Adipocyte (in vitro differentiated cells): ENCODE data around the gene MGMT.

Experiments used
- DNase-seq: peaks from one replicate; pipeline ENCODE4 v3.0.0-alpha.2; 2015; ENCODE audit warnings: low read depth
- H3K27me3 ChIP-seq: replicated peaks from 2 replicates; pipeline ENCODE4 v1.7.0; 2013; ENCODE audit warnings: mild to moderate bottlenecking, low read length, moderate library complexity; ENCODE audit not compliant: control insufficient read depth, insufficient read depth
- H3K36me3 ChIP-seq: 2 replicates; pipeline ENCODE4 v1.7.0; 2013; ENCODE audit warnings: low read length, mild to moderate bottlenecking, moderate library complexity; ENCODE audit not compliant: control insufficient read depth, insufficient read depth, severe bottlenecking
- H3K4me1 ChIP-seq: 2 replicates; pipeline ENCODE4 v1.7.0; 2013; ENCODE audit warnings: mild to moderate bottlenecking, low read length, moderate library complexity; ENCODE audit not compliant: control insufficient read depth, insufficient read depth
- H3K4me3 ChIP-seq: 2 replicates; pipeline ENCODE4 v1.7.0; 2013; ENCODE audit warnings: mild to moderate bottlenecking, low read length, moderate library complexity
- H3K9ac ChIP-seq: 2 replicates; pipeline ENCODE4 v1.7.0; 2013; ENCODE audit warnings: mild to moderate bottlenecking, low read length, moderate library complexity
- H3K9me3 ChIP-seq: 2 replicates; pipeline ENCODE4 v1.7.0; 2013; ENCODE audit warnings: mild to moderate bottlenecking, low read length, moderate library complexity; ENCODE audit not compliant: control insufficient read depth

The MGMT gene

DNA sequence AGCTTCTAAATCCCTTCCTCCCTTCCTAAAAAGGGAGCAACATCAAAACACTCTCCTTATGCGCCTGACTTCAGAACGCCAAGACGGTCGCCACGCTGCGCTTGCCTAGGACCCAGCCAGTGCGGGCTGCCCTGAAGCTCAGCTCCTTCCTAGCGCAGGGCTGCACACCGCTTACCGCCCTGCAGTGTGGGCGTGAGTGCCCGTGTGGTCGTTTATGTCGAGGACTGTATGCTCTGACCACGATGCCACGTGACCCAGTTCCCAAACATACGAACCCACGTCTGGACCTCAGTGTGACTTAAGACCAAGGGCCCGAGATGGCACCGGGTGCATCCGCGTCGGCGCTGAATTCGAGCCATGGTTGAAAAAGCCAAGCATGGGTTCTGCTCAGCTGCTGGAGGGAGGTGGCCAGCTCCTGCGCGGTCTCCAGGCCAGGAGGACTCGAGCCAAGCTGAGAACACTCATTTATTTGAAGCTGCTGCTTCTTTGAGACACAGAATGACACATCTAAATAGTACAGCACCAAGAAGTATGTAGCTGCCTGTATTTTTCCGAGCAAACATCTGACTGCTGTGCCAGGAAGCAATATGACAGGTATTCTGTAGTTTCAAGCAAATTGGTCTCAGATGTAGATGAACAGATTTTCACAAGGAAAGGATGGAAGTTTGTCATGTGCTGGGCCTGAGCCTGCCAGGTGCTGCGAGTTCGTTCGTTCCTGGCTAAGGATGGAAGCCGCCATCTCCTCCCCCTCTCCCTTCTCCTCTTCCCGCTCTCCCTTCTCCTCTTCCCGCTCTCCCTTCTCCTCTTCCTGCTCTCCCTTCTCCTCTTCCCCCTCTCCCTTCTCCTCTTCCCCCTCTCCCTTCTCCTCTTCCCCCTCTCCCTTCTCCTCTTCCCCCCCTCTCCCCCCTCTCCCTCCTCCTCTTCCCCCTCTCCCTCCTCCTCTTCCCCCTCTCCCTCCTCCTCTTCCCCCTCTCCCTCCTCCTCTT, 312.4 kb downstream of the MGMT start:
- no peak for DNase-seq
- no peaks in the 10 kb centered on the region for H3K9me3 ChIP-seq
- H3K4me1 ChIP-seq, result no peaks in the 10 kb centered on the region
- H3K36me3 ChIP-seq, result no peaks in the 10 kb centered on the region
- no peak overlapping the region for H3K9ac ChIP-seq
- H3K27me3 ChIP-seq, result no peaks in the 10 kb centered on the region
- no peak overlapping the region for H3K4me3 ChIP-seq

DNA sequence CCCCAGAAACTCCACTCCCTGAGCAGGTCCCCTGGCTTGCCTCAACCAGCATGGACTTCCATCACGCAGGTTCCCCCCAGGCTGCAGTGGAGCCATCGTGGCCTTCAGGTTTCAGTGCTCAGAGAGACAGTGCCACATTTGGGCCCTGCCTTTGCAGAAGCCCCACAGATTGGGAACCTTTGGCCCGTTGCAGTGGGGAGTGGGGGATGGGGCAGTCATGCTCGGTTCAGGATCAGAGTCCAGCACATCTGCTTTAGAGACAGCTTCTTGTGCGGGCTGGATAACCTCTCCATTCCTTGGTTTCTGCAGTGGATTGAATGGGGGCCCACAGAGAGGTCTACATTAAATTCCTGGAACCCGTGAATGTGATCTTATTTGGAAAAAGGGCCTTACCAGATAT, 313.2 kb downstream of the MGMT start:
- Histone ChIP-seq H3K9ac (no peak overlapping the region), H3K27me3 (no peaks in the 10 kb centered on the region), H3K36me3 (no peaks in the 10 kb centered on the region), H3K9me3 (no peaks in the 10 kb centered on the region), H3K4me3 (no peak overlapping the region), H3K4me1 (no peaks in the 10 kb centered on the region)
- DNase-seq, result no peak

DNA sequence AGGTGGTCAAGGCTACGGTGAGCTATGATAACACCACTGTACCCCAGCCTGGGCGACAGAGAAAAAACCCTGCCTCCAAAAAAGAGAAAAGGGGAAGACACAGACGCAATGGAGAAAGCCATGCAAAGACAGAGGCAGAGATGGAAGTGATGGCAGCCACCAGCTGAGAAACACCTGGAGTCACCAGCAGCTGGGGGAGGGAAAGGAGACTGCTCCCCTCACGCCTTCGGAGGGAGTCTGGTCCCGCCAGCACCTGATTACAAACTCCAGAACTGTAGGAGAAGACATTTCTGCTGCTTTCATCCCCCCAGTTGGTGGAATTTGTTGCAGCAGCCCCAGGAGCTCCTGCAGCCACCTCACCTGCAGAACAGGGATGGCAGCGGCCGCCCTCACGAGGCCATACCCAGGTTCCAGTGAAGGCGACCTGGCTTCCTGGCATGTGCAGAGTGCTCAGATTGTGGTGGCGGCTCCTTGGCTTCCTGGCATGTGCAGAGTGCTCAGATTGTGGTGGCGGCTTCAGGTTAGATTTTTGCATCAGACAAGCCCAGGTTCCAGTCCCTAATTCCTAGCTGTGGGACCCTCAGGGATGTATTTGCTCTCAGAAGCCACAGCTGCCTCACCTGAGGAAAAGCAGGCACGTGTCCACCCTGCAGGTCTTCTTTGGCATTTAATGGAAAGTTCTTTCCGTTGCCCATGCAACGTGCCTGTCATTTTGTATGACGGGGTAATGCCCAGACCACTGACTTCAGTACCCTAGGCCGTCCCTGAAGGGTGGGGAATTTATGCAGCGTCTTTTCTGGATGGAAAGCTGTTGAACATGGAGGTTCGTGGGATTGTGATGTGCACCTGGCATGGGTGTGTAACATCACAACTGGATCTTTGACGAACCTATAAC, 314.1 kb downstream of the MGMT start:
- Histone ChIP-seq H3K27me3 (no peaks in the 10 kb centered on the region), H3K9me3 (no peaks in the 10 kb centered on the region)
- DNase-seq, result no peak

DNA sequence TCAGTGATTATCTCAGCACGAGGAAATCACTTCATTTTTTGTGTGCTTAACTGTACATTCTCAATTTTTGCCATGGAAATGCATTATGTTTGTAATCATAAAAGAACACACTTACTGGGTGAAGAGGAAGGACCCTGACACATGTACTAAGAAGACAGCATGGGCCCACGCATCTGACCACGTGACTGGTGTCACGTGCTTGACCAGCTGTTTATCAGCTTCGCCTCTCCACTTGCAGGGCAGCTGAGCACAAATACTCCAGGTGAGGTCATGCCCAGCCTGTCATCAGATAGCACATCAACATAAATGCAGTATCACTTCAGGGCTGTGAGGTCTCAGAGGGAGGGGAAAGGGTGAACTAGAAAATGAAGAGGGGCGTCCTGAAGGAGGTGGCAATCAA, 317.2 kb downstream of the MGMT start:
- Histone ChIP-seq H3K9ac (no peak overlapping the region), H3K4me1 (no peaks in the 10 kb centered on the region), H3K36me3 (no peaks in the 10 kb centered on the region), H3K27me3 (no peaks in the 10 kb centered on the region), H3K4me3 (no peak overlapping the region), H3K9me3 (no peaks in the 10 kb centered on the region)
- DNase-seq, result no peak

More for the DNA sequence above, 314.1 kb downstream of the MGMT start:
- H3K4me3 ChIP-seq, result no peak overlapping the region
- H3K4me1 ChIP-seq, result no peaks in the 10 kb centered on the region
- no peaks in the 10 kb centered on the region for H3K36me3 ChIP-seq
- H3K9ac ChIP-seq, result no peak overlapping the region

GRCh38 chr10:129784891-129785290, 317.9 kb downstream of the MGMT start:
- no peaks in the 10 kb centered on the region for H3K27me3 ChIP-seq
- H3K36me3 ChIP-seq, result no peaks in the 10 kb centered on the region
- no peaks in the 10 kb centered on the region for H3K9me3 ChIP-seq
- no peak overlapping the region for H3K4me3 ChIP-seq
- DNase-seq, result no peak
- H3K4me1 ChIP-seq, result no peaks in the 10 kb centered on the region
- H3K9ac ChIP-seq, result no peak overlapping the region

DNA sequence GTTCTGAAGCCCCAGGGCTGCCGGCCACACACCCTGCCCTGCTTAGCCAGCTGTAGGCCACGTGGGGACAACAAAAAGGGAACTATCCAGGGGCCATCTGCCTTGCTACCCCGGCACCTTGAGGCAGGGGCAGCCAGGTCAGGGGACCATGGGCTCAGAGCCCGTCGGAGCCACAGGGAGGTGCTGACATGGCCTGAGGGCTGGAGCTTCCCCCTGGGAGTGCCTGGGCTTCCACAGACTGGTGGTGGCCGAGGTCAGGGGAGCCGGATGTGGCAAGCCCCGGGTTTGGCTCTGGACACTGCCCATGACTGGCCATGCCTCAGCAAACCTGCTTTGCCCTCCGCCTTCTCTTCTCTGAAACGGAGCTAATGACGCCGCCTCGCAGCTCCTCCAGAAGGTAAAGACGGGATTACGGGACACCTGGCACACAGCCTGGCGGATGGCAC, 318.5 kb downstream of the MGMT start:
- H3K9me3 ChIP-seq, result no peaks in the 10 kb centered on the region
- no peak overlapping the region for H3K4me3 ChIP-seq
- H3K36me3 ChIP-seq, result no peaks in the 10 kb centered on the region
- H3K27me3 ChIP-seq, result no peaks in the 10 kb centered on the region
- H3K4me1 ChIP-seq, result no peaks in the 10 kb centered on the region
- DNase-seq, result no peak
- H3K9ac ChIP-seq, result no peak overlapping the region

DNA sequence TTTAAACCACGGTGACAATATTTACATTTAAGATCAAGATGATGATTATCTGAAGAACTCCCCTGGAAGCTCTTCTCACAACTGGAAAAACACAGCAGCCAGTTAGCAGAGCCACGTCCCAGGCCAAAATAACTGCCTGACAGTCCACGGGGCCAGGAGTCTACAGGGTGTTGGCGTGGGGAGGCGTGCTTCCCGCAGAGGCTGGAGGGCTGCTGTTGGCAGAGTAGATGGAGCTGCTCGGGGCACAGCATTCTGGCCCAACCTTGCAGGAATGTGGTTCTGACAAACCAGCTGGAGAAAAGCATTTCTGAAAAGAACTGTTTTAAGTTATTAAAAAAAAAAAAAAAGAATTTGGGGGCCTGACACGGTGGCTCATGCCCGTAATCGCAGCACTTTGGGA, 319.2 kb downstream of the MGMT start:
- Histone ChIP-seq H3K27me3 (no peaks in the 10 kb centered on the region), H3K4me1 (peaks cover 4% of the 10 kb centered on the region), H3K36me3 (no peaks in the 10 kb centered on the region), H3K4me3 (no peak overlapping the region), H3K9me3 (no peaks in the 10 kb centered on the region), H3K9ac (no peak overlapping the region)
- DNase-seq, result no peak

- H3K9ac ChIP-seq, result no peak overlapping the region
- H3K9me3 ChIP-seq, result no peaks in the 10 kb centered on the region
- peaks cover 13% of the 10 kb centered on the region for H3K4me1 ChIP-seq
- no peak for DNase-seq
- H3K27me3 ChIP-seq, result no peaks in the 10 kb centered on the region
- no peaks in the 10 kb centered on the region for H3K36me3 ChIP-seq
- no peak overlapping the region for H3K4me3 ChIP-seq
These were observed 320.5 kb downstream of the MGMT start for GRCh38 chr10:129787557-129787956.

DNA sequence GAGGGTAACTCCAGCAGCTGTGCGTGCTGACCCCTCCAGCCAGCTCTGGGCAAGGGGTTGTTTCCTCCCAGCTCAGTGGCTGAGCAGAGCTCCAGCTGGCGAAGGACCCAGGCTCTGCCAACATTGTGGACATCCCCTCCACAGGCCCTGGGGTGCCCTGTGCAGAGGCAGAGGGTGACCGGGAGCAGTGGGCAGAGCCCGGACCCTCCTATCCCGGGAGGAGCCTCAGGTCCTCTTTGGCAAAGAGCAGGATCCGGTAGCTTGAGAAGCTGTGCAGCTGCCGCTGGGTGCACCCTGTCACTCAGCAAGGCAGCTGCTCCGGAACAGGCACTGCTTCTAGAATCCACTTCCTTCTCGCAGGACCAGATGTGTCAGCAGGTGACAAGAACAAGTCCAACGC, 321.2 kb downstream of the MGMT start:
- Histone ChIP-seq H3K4me1 (peaks cover 18% of the 10 kb centered on the region), H3K4me3 (no peak overlapping the region), H3K36me3 (no peaks in the 10 kb centered on the region), H3K9me3 (no peaks in the 10 kb centered on the region), H3K9ac (no peak overlapping the region), H3K27me3 (no peaks in the 10 kb centered on the region)
- no peak for DNase-seq

- H3K4me1 ChIP-seq, result peaks cover 18% of the 10 kb centered on the region
These were observed 323.8 kb downstream of the MGMT start for GRCh38 chr10:129790715-129791446.

GRCh38 chr10:129792141-129792540, 325.1 kb downstream of the MGMT start:
- Histone ChIP-seq H3K36me3 (no peaks in the 10 kb centered on the region), H3K9me3 (no peaks in the 10 kb centered on the region), H3K4me3 (peak overlapping the region; percentile 32), H3K9ac (no peak overlapping the region), H3K27me3 (peaks cover 3% of the 10 kb centered on the region), H3K4me1 (peaks cover 18% of the 10 kb centered on the region)
- no peak for DNase-seq

More at GRCh38 chr10:129790715-129791446, 323.8 kb downstream of the MGMT start:
- H3K9me3 ChIP-seq, result no peaks in the 10 kb centered on the region
- no peak overlapping the region for H3K4me3 ChIP-seq
- no peak overlapping the region for H3K9ac ChIP-seq
- DNase-seq, result no peak
- peaks cover 3% of the 10 kb centered on the region for H3K27me3 ChIP-seq
- H3K36me3 ChIP-seq, result no peaks in the 10 kb centered on the region
